ENCODE measurements around the gene EPB41L4B.
"Not testable (repeated sequence)": the region's sequence is repeated elsewhere in the genome, so short reads cannot be mapped to it uniquely, and the experiment has no call there.

EPB41L4B gene

GRCh38 chr9:109286571-109286977, 34.3 kb downstream of the EPB41L4B start:
- TF ChIP-seq ZNF473 (tag by site-specific recombination; IDR thresholded peaks at IDR 0.05) (no peak), ZNF747 (tag by site-specific recombination; IDR thresholded peaks at IDR 0.05) (no peak), ZNF624 (tag by site-specific recombination; IDR thresholded peaks at IDR 0.05) (no peak), ZNF561 (tag by site-specific recombination; IDR thresholded peaks at IDR 0.05; ENCODE audit: borderline replicate concordance) (no peak), REPIN1 (tag by site-specific recombination; IDR thresholded peaks at IDR 0.05; ENCODE audit: low read depth) (no peak), IKZF3 (tag by site-specific recombination; IDR thresholded peaks at IDR 0.05) (no peak), ZNF621 (tag by site-specific recombination; IDR thresholded peaks at IDR 0.05) (no peak), ZNF211 (tag by site-specific recombination; IDR thresholded peaks at IDR 0.05; ENCODE audit: low read depth) (no peak), ZIC2 (tag by site-specific recombination; IDR thresholded peaks at IDR 0.05) (no peak), ZNF548 (tag by site-specific recombination; IDR thresholded peaks at IDR 0.05) (no peak), ZNF433 (tag by site-specific recombination; IDR thresholded peaks at IDR 0.05; ENCODE audit: low read depth) (no peak), ZNF530 (tag by site-specific recombination; IDR thresholded peaks at IDR 0.05; ENCODE audit: low read depth) (no peak), ZBTB44 (tag by site-specific recombination; IDR thresholded peaks at IDR 0.05) (no peak), SP2 (tag by site-specific recombination; IDR thresholded peaks at IDR 0.05) (no peak)
- TF ChIP-seq, protein P1, sequence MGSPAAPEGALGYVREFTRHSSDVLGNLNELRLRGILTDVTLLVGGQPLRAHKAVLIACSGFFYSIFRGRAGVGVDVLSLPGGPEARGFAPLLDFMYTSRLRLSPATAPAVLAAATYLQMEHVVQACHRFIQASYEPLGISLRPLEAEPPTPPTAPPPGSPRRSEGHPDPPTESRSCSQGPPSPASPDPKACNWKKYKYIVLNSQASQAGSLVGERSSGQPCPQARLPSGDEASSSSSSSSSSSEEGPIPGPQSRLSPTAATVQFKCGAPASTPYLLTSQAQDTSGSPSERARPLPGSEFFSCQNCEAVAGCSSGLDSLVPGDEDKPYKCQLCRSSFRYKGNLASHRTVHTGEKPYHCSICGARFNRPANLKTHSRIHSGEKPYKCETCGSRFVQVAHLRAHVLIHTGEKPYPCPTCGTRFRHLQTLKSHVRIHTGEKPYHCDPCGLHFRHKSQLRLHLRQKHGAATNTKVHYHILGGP (tag by site-specific recombination; IDR thresholded peaks at IDR 0.05), result no peak
- no peak overlapping the region for H3K27ac ChIP-seq (ENCODE audit: extremely low read depth, low read depth, low read length)
- CTCF ChIA-PET, result no interaction called here
- no peaks in the 10 kb centered on the region for H3K4me1 ChIP-seq (ENCODE audit: control insufficient read depth, insufficient read depth, low read length)
- no peak overlapping the region for H3K4me3 ChIP-seq (ENCODE audit: low read depth, low read length)
- no peaks in the 10 kb centered on the region for H3K36me3 ChIP-seq (ENCODE audit: control insufficient read depth in 2 of 2, insufficient read depth in 1 of 2, low read length in 2 of 2)
- POLR2A ChIA-PET, result no interaction called here
- no peaks in the 10 kb centered on the region for H3K9me3 ChIP-seq (ENCODE audit: control insufficient read depth, insufficient read depth, low read depth, low read length)

DNA sequence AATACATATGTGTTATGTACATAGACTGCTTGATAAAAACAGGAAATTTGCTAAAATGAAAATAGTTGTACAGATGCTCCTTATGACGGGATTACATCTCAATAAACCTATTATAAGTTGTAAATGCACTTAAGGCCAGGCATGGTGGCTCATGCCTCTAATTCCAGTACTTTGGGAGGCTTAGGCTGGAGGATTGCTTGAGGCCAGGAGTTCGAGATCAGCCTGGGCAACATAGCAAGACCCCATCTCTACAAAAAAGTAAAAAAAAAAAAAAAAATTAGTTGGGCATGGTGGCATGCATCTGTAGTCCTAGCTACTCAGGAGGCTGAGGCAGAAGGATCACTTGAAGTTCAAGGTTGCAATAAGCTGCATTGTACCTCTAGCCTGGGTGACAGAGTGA, 37.2 kb downstream of the EPB41L4B start:
- peak; percentile 61; the same call in 1 of the 2 replicates for TF ChIP-seq ZNF121 (tag by site-specific recombination; IDR thresholded peaks at IDR 0.05)
- H3K27ac ChIP-seq (ENCODE audit: extremely low read depth, low read depth, low read length); H3K9me3 ChIP-seq (ENCODE audit: control insufficient read depth, insufficient read depth, low read depth, low read length); H3K4me3 ChIP-seq (ENCODE audit: low read depth, low read length); POLR2A ChIA-PET; H3K4me1 ChIP-seq (ENCODE audit: control insufficient read depth, insufficient read depth, low read length); H3K36me3 ChIP-seq (ENCODE audit: control insufficient read depth in 2 of 2, insufficient read depth in 1 of 2, low read length in 2 of 2); CTCF ChIA-PET: not testable (repeated sequence)

DNA sequence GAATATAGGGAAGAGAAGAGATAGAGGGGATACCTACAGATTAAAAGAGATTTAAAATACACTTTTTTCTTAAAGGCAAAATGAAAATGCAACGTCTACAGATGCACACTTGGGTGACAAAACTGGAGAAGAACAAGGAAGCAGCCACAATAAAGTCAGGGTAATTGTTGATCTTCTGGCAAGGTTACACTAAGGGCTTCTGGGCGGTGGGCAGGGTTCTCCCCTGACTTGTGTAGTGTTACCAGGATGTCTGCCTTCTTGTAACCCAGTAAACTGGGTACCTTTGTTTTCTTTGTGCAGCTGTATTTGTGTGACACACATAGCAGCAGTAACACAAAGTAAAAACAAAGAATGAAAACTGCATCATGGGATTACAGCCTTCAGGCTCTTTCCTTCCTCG, 37.8 kb downstream of the EPB41L4B start:
- H3K27ac ChIP-seq (ENCODE audit: extremely low read depth, low read depth, low read length), result no peak overlapping the region
- POLR2A ChIA-PET, result no interaction called here
- CTCF ChIA-PET, result interaction anchor here (0.7 kb wide), 1 partner anchor 454 kb away, joined by 3 read pairs; no protein-coding TSS in a partner anchor
- no peak overlapping the region for H3K4me3 ChIP-seq (ENCODE audit: low read depth, low read length)
- no peaks in the 10 kb centered on the region for H3K4me1 ChIP-seq (ENCODE audit: control insufficient read depth, insufficient read depth, low read length)
- H3K36me3 ChIP-seq (ENCODE audit: control insufficient read depth in 2 of 2, insufficient read depth in 1 of 2, low read length in 2 of 2), result no peaks in the 10 kb centered on the region
- H3K9me3 ChIP-seq (ENCODE audit: control insufficient read depth, insufficient read depth, low read depth, low read length), result no peaks in the 10 kb centered on the region
- TF ChIP-seq PRDM6 (tag by site-specific recombination; IDR thresholded peaks at IDR 0.05) (no peak), YY1 (tag by site-specific recombination; IDR thresholded peaks at IDR 0.05) (no peak), KLF7 (tag by site-specific recombination; IDR thresholded peaks at IDR 0.05; ENCODE audit: borderline replicate concordance) (no peak), ZNF292 (tag by site-specific recombination; IDR thresholded peaks at IDR 0.05; ENCODE audit: borderline replicate concordance, low read depth) (no peak), ZNF37A (tag by site-specific recombination; IDR thresholded peaks at IDR 0.05) (no peak), ZNF214 (tag by site-specific recombination; IDR thresholded peaks at IDR 0.05; ENCODE audit: borderline replicate concordance) (no peak), ZNF416 (tag by site-specific recombination; IDR thresholded peaks at IDR 0.05) (no peak), ZNF433 (tag by site-specific recombination; IDR thresholded peaks at IDR 0.05; ENCODE audit: low read depth) (no peak), ZBTB8A (tag by site-specific recombination; IDR thresholded peaks at IDR 0.05) (no peak), ZFP69B (tag by site-specific recombination; IDR thresholded peaks at IDR 0.05) (no peak), INSM2 (tag by site-specific recombination; IDR thresholded peaks at IDR 0.05) (no peak), ZNF391 (tag by site-specific recombination; IDR thresholded peaks at IDR 0.05; ENCODE audit: borderline replicate concordance, low read depth) (no peak)

Data from HEK293 (cell line).